Panc1 (cell line): ENCODE data around the gene P2RY8.

Experiments used
- CTCF ChIP-seq: fragments of 450-650 bp; IDR thresholded peaks from 2 replicates; pipeline ENCODE4 v1.5.1; 2017; ENCODE audit warnings: mild to moderate bottlenecking
- POLR2AphosphoS5 ChIP-seq: IDR thresholded peaks from 2 replicates; pipeline ENCODE4 v1.6.1; 2012; ENCODE audit warnings: mild to moderate bottlenecking, low read depth, low read length, moderate library complexity
- REST ChIP-seq, 2 experiments: IDR thresholded peaks; 2 replicates each; pipeline ENCODE4 v1.6.1; 2011 to 2012; ENCODE audit warnings: low read depth in 2 of 2, control low read depth in 1 of 2, low read length in 1 of 2, mild to moderate bottlenecking in 1 of 2, moderate library complexity in 1 of 2; ENCODE audit not compliant: insufficient read depth in 1 of 2
- SIN3A ChIP-seq: IDR thresholded peaks from 2 replicates; pipeline ENCODE4 v1.6.1; 2012; ENCODE audit warnings: low read depth, mild to moderate bottlenecking, low read length, moderate library complexity, borderline replicate concordance; ENCODE audit not compliant: insufficient read depth
- TCF7L2 ChIP-seq: IDR thresholded peaks from 2 replicates; pipeline ENCODE4 v1.6.1; 2011; ENCODE audit warnings: mild to moderate bottlenecking, low read depth, low read length, inconsistent platforms

- no peak for TF ChIP-seq CTCF
- no peak for TF ChIP-seq SIN3A
- no peak for TF ChIP-seq REST (IDR thresholded peaks at IDR 0.05; ENCODE audit: insufficient read depth in 1 of 2, low read depth in 2 of 2, low read length in 1 of 2)
- TF ChIP-seq POLR2AphosphoS5: no peak
- no peak for TF ChIP-seq TCF7L2
These were observed 9.5 kb downstream of the P2RY8 start for GRCh38 chrX:1527457-1527856.
